ENCODE measurements around the gene HADHB.

Gene HADHB

DNA sequence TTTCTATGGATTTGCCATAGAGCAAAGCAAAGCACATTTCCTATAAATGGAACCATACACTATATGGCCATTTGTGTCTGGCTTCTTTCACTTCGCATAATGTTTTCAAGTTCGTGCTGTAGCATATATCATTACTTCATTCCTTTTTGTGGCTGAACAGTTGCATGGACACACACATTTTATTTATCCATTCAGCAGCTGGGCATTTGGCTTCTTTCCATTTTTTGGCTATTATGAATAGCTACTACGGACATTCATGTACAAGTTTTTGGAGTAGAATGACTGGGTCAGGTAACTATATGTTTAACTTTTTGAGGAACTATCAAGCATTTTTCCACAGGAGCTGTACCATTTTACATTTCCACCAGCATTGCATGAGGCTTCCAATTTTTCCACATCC is 90.5 kb downstream of the HADHB start:
- H3K79me2 ChIP-seq (ENCODE audit: insufficient read depth, low read length): no peaks in the 10 kb centered on the region

DNA sequence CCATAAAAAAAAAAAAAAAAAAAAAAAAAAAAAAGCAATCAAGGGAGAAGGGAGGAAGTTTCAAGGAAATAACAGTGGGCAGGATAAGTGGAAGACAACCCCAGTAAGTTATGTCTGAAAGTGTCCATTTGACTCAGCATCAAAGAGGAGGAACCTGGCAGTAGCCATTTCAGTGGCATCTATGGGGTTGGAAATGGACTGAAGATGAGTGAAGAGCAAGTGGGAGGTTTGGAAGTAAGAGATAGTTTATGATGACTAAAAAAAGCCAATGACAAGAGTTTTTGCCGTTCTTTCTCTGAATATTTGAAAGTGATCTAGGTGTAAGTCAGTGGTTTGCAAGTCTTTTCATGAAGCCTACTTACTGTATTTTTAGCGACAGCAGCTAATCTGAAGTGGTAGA is 92.0 kb downstream of the HADHB start:
- H3K27me3 ChIP-seq (ENCODE audit: low read length): no peaks in the 10 kb centered on the region
- H3K27ac ChIP-seq (ENCODE audit: low read depth, low read length): no peak overlapping the region
- H3F3A ChIP-seq (ENCODE audit: insufficient read depth): no peaks in the 10 kb centered on the region
- no peaks in the 10 kb centered on the region for H3K36me3 ChIP-seq (ENCODE audit: low read length)
- TF ChIP-seq, protein P1, sequence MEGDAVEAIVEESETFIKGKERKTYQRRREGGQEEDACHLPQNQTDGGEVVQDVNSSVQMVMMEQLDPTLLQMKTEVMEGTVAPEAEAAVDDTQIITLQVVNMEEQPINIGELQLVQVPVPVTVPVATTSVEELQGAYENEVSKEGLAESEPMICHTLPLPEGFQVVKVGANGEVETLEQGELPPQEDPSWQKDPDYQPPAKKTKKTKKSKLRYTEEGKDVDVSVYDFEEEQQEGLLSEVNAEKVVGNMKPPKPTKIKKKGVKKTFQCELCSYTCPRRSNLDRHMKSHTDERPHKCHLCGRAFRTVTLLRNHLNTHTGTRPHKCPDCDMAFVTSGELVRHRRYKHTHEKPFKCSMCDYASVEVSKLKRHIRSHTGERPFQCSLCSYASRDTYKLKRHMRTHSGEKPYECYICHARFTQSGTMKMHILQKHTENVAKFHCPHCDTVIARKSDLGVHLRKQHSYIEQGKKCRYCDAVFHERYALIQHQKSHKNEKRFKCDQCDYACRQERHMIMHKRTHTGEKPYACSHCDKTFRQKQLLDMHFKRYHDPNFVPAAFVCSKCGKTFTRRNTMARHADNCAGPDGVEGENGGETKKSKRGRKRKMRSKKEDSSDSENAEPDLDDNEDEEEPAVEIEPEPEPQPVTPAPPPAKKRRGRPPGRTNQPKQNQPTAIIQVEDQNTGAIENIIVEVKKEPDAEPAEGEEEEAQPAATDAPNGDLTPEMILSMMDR (IDR thresholded peaks at IDR 0.05; ENCODE audit: insufficient read depth, low read length, poor library complexity, severe bottlenecking): no peak
- no peak for TF ChIP-seq EZH2phosphoT487 (conservative IDR thresholded peaks at IDR 0.05; ENCODE audit: low read length)
- no peaks in the 10 kb centered on the region for H3K9me3 ChIP-seq (ENCODE audit: insufficient read depth, low read length)
- H4K20me1 ChIP-seq (ENCODE audit: low read depth, low read length): no peaks in the 10 kb centered on the region
- H3K9ac ChIP-seq (ENCODE audit: low read length): no peak overlapping the region
- no peaks in the 10 kb centered on the region for H3K9me2 ChIP-seq (replicated peaks; ENCODE audit: insufficient read depth, low read length)
- H3K4me2 ChIP-seq (ENCODE audit: low read depth, low read length, poor library complexity, severe bottlenecking): no peak overlapping the region
- no peak overlapping the region for H3K4me3 ChIP-seq (ENCODE audit: insufficient read depth, low read length, poor library complexity, severe bottlenecking)
- H2AFZ ChIP-seq (ENCODE audit: low read depth, low read length, severe bottlenecking): no peak overlapping the region
- H3K79me2 ChIP-seq (ENCODE audit: insufficient read depth, low read length): no peaks in the 10 kb centered on the region

More for the DNA sequence above, 90.5 kb downstream of the HADHB start:
- Histone ChIP-seq H3K9me2 (replicated peaks; ENCODE audit: insufficient read depth, low read length) (no peaks in the 10 kb centered on the region), H3K36me3 (ENCODE audit: low read length) (no peaks in the 10 kb centered on the region), H2AFZ (ENCODE audit: low read depth, low read length, severe bottlenecking) (no peak overlapping the region), H3K9me3 (ENCODE audit: insufficient read depth, low read length) (no peaks in the 10 kb centered on the region), H3K27ac (ENCODE audit: low read depth, low read length) (no peak overlapping the region), H3K4me3 (ENCODE audit: insufficient read depth, low read length, poor library complexity, severe bottlenecking) (no peak overlapping the region), H4K20me1 (ENCODE audit: low read depth, low read length) (no peaks in the 10 kb centered on the region), H3K4me2 (ENCODE audit: low read depth, low read length, poor library complexity, severe bottlenecking) (no peak overlapping the region), H3K9ac (ENCODE audit: low read length) (no peak overlapping the region), H3K27me3 (ENCODE audit: low read length) (no peaks in the 10 kb centered on the region), H3F3A (ENCODE audit: insufficient read depth) (no peaks in the 10 kb centered on the region)
- TF ChIP-seq, protein P1 (IDR thresholded peaks at IDR 0.05; ENCODE audit: insufficient read depth, low read length, poor library complexity, severe bottlenecking): no peak
- TF ChIP-seq EZH2phosphoT487 (conservative IDR thresholded peaks at IDR 0.05; ENCODE audit: low read length): no peak

DNA sequence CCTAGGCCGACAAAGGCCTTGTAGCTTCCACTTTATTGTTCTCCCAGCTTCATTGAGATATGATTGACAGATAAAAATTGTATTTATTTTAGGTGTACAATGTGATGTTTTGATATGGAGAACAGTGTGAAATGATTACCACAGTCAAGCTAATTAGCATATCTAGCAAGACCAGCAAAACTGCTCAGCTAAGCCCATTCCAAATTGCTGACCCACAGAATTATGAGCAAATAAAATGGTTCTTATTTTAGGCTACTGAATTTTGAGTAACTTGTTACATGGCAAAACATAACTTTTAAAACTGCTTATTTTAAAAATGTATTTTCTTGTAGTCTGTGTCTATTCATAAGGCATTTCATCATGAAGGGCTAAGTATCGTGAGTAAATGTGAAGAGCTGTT is 92.6 kb downstream of the HADHB start:
- H3F3A ChIP-seq (ENCODE audit: insufficient read depth): no peaks in the 10 kb centered on the region
- no peak overlapping the region for H3K27ac ChIP-seq (ENCODE audit: low read depth, low read length)
- no peaks in the 10 kb centered on the region for H3K9me3 ChIP-seq (ENCODE audit: insufficient read depth, low read length)
- H3K36me3 ChIP-seq (ENCODE audit: low read length): no peaks in the 10 kb centered on the region
- H3K79me2 ChIP-seq (ENCODE audit: insufficient read depth, low read length): no peaks in the 10 kb centered on the region
- H3K27me3 ChIP-seq (ENCODE audit: low read length): no peaks in the 10 kb centered on the region
- no peak overlapping the region for H2AFZ ChIP-seq (ENCODE audit: low read depth, low read length, severe bottlenecking)
- TF ChIP-seq, protein P1 (IDR thresholded peaks at IDR 0.05; ENCODE audit: insufficient read depth, low read length, poor library complexity, severe bottlenecking): no peak
- no peak for TF ChIP-seq EZH2phosphoT487 (conservative IDR thresholded peaks at IDR 0.05; ENCODE audit: low read length)
- H3K9ac ChIP-seq (ENCODE audit: low read length): no peak overlapping the region
- no peaks in the 10 kb centered on the region for H3K9me2 ChIP-seq (replicated peaks; ENCODE audit: insufficient read depth, low read length)
- no peaks in the 10 kb centered on the region for H4K20me1 ChIP-seq (ENCODE audit: low read depth, low read length)
- no peak overlapping the region for H3K4me3 ChIP-seq (ENCODE audit: insufficient read depth, low read length, poor library complexity, severe bottlenecking)
- no peak overlapping the region for H3K4me2 ChIP-seq (ENCODE audit: low read depth, low read length, poor library complexity, severe bottlenecking)

Data from SU-DHL-6 (cell line).